Epithelial cell of esophagus (primary cell): ENCODE results near the gene MDM4.

ENCODE experiments used
- DNase-seq: peaks from one replicate; pipeline ENCODE4 v3.0.0; 2010; ENCODE audit warnings: low read depth
- H3K4me3 ChIP-seq: 2 replicates; pipeline ENCODE4 v1.5.1; 2011; ENCODE audit warnings: mild to moderate bottlenecking, low read length, control low read depth
- TF ChIP-seq, protein P1 (sequence below): IDR thresholded peaks from 2 replicates; pipeline ENCODE4 v1.5.1; 2011; ENCODE audit warnings: low read depth, mild to moderate bottlenecking, low read length, control low read depth, inconsistent platforms; ENCODE audit not compliant: insufficient read depth; ENCODE audit errors: missing control alignments

MDM4 gene

DNA sequence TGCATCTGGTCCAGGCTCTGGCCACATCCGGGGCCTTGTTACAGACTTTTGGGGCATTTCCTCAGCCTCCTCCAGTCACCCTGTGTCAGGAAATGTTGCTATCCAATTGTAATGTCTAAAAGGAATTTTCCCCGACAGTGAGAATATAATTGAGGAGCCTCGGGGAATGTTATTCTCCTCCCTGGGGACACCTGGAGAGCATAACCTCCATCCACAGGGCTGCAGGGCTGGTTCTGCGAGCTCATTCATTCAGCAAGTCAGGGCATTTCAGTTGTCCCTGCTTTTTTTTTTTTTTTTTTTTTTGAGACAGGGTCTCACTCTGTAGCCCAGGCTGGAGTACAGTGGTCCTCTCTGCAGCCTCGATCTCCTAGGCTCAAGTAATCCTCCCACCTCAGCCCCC is 72.6 kb downstream of the MDM4 start:
- no peak for DNase-seq
- TF ChIP-seq, protein P1, sequence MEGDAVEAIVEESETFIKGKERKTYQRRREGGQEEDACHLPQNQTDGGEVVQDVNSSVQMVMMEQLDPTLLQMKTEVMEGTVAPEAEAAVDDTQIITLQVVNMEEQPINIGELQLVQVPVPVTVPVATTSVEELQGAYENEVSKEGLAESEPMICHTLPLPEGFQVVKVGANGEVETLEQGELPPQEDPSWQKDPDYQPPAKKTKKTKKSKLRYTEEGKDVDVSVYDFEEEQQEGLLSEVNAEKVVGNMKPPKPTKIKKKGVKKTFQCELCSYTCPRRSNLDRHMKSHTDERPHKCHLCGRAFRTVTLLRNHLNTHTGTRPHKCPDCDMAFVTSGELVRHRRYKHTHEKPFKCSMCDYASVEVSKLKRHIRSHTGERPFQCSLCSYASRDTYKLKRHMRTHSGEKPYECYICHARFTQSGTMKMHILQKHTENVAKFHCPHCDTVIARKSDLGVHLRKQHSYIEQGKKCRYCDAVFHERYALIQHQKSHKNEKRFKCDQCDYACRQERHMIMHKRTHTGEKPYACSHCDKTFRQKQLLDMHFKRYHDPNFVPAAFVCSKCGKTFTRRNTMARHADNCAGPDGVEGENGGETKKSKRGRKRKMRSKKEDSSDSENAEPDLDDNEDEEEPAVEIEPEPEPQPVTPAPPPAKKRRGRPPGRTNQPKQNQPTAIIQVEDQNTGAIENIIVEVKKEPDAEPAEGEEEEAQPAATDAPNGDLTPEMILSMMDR = no peak
- no peak overlapping the region for H3K4me3 ChIP-seq

DNA sequence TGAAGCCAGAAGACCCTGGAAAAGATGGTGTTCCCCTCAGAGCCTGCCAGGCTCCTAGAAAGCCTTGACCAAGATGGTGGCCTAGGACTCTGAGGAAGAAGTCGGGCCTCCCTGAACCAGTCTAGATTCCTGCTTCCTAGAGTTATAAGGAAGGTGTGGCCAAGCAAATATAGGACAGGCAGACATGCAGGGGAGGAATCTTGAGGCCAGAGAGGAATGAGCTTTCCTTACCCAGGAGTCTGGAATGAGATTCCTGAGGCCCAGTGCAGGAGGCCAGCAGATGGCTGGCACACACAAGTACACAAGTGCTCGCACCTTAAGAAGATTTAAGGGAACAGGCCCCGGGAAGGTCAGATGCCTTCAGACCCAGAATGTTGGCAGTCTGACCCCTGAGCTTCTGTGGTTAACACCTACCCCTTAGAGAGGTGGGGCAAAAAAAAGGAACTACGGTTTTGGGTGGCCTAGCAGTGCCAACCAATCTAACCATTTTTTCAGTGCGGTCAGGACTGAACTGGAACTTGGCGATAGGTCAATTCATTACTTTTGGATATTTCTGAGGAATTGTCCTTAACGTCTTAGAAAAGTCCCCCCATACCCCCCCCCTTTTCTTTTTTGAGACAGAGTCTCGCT is 73.3 kb downstream of the MDM4 start:
- DNase-seq = no peak
- H3K4me3 ChIP-seq = no peak overlapping the region
- TF ChIP-seq, protein P1 = no peak

DNA sequence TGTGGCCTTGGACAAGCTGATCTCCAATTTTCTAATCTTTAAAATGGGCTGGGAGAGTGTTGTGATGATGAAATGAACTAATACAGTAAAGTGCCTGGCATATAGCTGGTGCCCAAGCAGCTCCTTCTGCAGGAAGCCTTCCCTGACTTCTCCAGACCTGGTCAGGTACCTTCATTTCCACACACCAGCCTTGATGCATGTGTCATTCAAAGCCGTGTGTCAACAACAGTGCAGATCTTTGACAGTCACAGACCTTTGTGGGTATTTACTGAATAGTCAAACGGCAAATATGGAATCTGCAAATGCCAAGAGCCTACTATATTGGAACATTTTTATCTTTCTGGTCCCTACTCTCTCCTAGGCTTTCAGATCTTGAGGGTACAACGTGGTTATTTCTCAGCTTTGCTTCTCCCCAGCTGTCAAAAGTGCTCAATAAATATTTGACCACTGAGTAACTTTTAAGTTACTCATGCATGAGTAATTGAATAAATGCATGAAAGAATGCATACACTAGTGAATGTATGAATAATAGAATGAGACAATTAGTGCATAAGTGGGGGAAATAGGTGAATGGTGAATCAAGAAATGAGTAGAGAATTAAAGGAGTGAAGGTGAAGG is 75.4 kb downstream of the MDM4 start:
- TF ChIP-seq, protein P1 = no peak
- DNase-seq = peak; percentile 73
- H3K4me3 ChIP-seq = no peak overlapping the region

DNA sequence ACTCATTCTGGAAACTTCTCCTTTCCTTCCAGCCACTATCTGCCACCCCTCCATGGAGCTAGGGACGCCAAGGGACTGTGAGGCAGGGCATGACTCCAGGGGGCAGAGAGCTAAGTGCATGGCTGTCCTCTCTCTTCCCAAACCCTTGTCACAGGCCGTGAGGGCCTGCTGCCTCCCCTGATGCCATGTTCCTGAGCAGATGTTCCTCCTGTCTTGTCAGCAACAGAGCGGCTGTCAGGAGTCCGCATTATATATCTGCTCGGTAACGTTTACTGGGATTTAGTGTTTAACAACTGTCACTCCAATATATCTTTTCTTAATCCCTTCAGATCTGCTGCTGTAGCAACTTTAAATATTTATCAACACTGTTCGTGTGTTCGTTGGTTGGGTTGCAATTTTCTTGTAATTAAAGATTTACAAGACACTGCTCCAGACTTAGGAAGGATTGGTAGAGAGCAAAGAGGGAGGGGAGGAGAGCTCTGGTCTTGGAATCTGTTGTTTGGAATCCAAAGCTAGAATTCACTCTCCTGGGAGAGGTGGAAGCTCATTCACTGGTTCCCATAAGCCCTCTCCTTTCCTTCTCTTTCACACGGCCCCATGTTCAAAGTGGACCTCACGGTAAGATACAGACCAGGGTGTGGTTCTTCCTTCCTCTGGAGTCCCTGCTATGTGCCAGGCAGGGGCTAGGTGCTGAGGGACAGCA is 76.2 kb downstream of the MDM4 start:
- no peak overlapping the region for H3K4me3 ChIP-seq
- TF ChIP-seq, protein P1 = no peak
- DNase-seq = no peak

DNA sequence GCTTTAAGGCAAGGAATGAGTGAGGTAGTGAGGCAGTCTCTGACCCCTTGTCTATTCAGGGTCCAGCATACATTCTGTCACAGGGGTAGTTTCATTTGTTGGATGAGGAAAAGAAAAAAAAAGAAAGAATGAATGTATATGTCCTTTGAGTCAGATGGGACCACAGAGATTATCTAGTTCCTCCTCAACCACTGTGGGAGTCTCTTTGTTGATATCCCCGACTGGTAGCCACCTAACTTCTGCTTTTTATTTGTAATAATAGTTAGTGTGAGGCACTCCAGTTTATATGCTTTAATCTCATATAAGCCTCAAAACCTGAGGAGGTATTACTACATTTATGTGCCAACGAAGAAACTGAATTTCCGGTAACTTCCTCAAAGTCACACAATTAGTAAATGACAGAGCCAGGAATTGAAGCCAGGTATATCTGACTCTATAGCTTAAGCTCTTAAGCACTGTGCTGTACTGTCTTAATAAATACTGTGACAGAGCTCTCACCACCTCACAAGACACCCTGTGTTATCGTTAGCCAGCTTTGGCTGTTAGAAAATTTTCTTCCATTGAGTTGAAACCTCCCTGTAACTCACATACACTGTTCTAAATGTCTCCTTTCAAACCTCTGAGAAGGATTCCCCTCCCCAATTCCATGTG is 82.2 kb downstream of the MDM4 start:
- no peak for DNase-seq
- H3K4me3 ChIP-seq = no peak overlapping the region
- TF ChIP-seq, protein P1 = no peak

DNA sequence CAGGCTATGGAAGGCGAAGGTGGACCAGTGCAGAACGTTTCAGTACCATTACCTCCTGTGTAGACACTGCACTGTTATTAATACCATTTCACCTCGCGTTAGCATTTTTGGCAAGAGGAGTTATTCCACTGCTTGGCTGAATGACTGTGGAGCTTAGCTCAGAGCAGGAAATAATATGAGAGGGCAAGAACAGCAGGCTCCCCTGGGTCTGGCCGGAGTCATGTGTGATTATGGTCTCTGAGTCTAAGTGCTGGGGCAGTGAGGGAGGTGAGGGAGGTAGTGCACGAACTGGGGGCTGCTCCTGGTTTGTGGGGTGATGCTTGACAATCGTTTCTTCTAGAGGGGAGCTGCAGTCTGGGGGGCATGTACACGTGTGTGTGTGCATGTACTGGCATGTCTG is 82.9 kb downstream of the MDM4 start:
- H3K4me3 ChIP-seq = no peak overlapping the region
- no peak for DNase-seq
- TF ChIP-seq, protein P1 = no peak
